Epithelial cell of esophagus (primary cell): ENCODE measurements around the gene ANKS4B.

Experiments used
- DNase-seq: peaks from one replicate; pipeline ENCODE4 v3.0.0; 2010; ENCODE audit warnings: low read depth
- H3K4me3 ChIP-seq: 2 replicates; pipeline ENCODE4 v1.5.1; 2011; ENCODE audit warnings: mild to moderate bottlenecking, low read length, control low read depth
- TF ChIP-seq, protein P1 (sequence below): IDR thresholded peaks from 2 replicates; pipeline ENCODE4 v1.5.1; 2011; ENCODE audit warnings: low read depth, mild to moderate bottlenecking, low read length, control low read depth, inconsistent platforms; ENCODE audit not compliant: insufficient read depth; ENCODE audit errors: missing control alignments

ANKS4B gene

DNA sequence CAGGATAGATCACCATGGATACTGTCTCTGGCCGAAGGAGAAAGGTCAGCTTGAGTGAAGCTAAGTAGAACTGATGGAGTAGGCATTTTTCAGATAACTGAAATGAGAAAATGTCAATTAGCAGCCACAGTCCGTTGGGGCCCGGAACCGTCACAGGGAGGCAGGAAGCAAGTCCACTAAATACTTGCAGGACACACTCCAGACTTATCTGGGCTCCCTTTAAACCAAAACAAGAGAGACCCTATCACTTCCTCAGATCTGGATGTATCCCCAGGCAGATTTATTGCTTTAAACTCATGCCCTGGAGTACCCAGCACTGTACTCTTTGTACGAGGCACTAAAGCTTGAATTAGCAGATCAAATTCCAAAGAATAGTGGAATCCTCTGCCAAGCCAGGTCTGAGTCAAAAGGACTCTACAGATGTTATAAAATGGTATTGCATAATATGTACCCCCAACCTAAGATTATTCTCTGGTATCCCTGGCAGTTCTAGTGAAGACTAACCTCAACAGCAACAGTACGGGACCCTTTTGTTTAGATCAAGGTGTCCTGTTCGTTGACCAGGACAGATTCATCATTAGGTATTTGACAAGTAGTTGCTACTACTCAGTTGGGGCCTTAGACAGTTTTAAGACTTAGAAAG is 30.2 kb upstream of the ANKS4B start:
- H3K4me3 ChIP-seq, result no peak overlapping the region
- TF ChIP-seq, protein P1, sequence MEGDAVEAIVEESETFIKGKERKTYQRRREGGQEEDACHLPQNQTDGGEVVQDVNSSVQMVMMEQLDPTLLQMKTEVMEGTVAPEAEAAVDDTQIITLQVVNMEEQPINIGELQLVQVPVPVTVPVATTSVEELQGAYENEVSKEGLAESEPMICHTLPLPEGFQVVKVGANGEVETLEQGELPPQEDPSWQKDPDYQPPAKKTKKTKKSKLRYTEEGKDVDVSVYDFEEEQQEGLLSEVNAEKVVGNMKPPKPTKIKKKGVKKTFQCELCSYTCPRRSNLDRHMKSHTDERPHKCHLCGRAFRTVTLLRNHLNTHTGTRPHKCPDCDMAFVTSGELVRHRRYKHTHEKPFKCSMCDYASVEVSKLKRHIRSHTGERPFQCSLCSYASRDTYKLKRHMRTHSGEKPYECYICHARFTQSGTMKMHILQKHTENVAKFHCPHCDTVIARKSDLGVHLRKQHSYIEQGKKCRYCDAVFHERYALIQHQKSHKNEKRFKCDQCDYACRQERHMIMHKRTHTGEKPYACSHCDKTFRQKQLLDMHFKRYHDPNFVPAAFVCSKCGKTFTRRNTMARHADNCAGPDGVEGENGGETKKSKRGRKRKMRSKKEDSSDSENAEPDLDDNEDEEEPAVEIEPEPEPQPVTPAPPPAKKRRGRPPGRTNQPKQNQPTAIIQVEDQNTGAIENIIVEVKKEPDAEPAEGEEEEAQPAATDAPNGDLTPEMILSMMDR, result no peak
- no peak for DNase-seq

DNA sequence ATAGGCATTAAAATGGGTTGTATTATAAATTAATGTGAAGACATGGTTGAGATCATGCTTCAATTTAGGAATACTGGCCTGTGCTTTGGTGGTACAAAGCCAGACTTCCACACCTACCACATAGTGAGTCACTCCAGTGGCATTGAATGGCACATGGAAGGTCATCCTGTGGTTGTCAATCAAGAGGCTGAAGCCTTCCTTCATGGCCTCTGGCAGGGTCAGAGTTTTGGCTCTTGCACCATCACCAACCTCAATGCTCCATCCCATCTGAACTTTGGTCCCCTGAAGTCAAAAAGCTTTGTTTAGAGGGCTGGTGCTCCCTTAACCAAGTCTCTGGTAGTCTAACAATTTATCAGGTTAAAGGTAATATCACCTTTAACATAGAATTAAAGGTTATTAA is 28.2 kb upstream of the ANKS4B start:
- DNase-seq, result no peak
- TF ChIP-seq, protein P1, result no peak
- H3K4me3 ChIP-seq, result no peak overlapping the region

DNA sequence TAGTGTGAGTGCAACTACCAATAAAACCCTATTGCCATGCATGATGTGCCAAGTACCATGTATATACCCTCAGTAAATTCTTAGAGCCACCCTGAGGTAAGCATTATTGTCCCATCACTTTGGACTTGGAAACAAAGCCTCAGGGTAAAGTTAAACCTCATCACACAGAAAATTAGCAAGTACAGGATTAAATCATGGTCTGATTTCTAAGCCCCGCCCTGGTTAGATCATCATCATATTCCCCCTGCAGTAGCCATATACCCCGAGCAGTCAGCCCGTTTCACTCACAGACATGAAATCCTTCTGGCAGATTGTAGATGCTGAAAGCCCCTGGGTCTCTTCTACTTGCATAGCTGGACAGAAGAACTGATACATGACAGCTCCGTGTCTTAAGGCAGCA is 26.9 kb upstream of the ANKS4B start:
- DNase-seq, result no peak
- TF ChIP-seq, protein P1, result no peak
- no peak overlapping the region for H3K4me3 ChIP-seq

DNA sequence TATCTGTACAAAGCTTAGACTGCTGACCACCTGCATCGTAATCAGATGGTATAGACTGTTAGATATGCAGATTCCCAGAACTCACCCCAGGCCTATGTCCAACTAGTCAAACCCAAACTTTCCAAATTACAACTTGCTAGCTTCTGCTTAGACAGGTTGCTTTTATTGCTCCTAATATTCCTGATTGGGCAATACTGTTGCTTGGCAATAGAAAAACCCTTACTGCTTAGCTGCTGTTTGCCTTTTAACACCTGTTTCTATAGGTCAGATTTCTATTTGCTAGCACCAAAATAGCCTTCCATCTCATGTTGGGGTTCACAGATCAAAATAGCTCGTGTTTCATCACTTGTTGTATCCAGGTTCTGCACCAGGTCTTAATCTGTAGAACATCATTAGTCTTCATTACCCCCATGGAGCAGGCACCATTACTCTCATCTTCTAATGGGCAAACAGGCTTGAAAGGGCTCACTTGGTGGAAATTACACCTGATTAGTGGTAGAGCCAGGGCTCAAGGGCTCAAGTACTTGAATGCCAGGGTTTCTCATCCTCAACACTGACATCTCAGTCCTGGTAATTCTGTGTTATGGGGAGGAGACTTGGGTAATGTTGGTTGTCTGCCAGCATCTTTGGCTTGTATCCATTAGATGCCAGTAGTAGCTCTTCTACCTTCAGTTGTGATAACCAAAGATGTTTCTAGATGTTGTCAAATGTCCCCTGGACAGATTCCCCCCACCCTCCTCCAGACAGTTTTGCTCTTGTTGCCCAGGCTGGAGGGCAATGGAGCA is 24.9 kb upstream of the ANKS4B start:
- no peak overlapping the region for H3K4me3 ChIP-seq
- TF ChIP-seq, protein P1, result no peak
- no peak for DNase-seq

DNA sequence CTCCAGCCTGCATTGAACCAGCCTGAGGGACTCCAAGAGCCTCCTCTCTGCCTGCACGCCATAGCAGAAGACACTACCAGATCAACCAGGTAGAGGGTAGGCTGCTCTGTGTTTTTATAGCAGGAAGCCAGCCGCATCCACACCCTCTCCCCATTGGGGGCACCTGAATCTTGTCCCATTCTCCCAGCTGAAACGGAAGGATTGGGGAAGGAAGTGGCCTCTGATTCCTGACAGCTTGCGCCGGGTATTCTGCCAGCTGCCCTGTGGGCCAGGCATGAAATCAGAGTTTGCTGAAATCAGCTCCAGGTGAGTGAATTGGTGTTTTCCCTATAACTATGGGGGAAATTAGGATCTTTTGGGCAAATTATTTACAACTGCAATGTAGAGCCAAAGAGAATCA is 22.0 kb upstream of the ANKS4B start, which contains the start of gene ZP2:
ZP2 (minus strand) TSS at position 89 of the 400 bp plus-strand sequence; CDS start at position 62, 27 bp downstream.
- TF ChIP-seq, protein P1, result no peak
- no peak within 1 kb of the TSS for H3K4me3 ChIP-seq
- no peak for DNase-seq

DNA sequence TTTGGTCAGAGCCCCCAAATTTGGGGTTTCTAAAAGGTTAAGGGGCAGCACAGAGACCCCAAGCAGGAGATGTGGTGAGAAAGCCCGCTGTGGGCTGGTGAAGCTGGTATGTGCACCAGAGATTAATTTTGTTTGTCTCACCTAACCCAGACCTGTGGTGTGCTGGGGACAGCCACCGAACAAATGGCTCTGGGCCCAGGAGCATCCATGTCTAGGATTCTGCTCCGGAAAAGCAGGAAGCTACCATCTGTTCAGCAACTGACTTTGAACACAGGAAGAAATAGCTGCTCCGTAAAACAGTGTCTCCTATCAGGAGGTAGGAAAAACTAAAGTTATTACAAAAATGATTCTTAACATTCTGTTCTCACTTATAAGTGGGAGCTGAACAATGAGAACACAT is 19.4 kb upstream of the ANKS4B start:
- no peak overlapping the region for H3K4me3 ChIP-seq
- no peak for DNase-seq
- TF ChIP-seq, protein P1, result no peak
